ENCODE measurements around the gene USP46.

USP46 gene

GRCh38 chr4:52638717-52639116 lies 20.4 kb downstream of the USP46 start:
- Histone ChIP-seq H3K9ac (ENCODE audit: low read length) (no peak overlapping the region), H4K91ac (ENCODE audit: low read depth, low read length) (no peak overlapping the region), H3K27me3 (ENCODE audit: insufficient read depth, low read length) (no peaks in the 10 kb centered on the region)

DNA sequence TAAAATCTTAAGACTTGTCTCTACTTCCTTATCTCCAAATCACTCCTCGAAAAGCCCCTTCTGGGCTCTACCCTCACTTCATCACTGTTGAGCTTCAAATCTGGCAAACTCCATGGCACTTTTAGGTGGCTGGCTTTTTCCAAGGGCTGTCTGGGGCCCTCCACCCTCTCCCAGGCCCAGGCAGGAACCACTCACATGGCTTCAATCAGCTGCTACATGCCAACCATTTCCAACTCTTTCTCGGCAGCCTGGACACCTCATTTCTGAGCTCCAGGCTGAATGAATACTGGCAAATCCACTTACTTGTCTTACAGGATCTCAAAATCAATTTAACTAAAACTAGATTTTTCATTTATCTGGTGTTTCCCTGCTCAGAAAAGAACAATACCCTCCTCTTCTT lies 22.0 kb downstream of the USP46 start:
- H2AK5ac ChIP-seq (ENCODE audit: low read length) = no peak overlapping the region

More at GRCh38 chr4:52638717-52639116, 20.4 kb downstream of the USP46 start:
- Histone ChIP-seq H2AK5ac (ENCODE audit: low read length) (no peak overlapping the region), H3K79me2 (ENCODE audit: control insufficient read depth, insufficient read depth, low read length, poor library complexity) (peaks cover 3% of the 10 kb centered on the region), H3K14ac (ENCODE audit: low read length) (no peak overlapping the region), H3K79me1 (ENCODE audit: low read length) (no peaks in the 10 kb centered on the region), H2BK12ac (ENCODE audit: low read length) (no peak overlapping the region), H3K4me1 (ENCODE audit: control insufficient read depth in 1 of 2, insufficient read depth in 2 of 2, low read length in 2 of 2) (peaks cover 0 to 1% of the 10 kb centered on the region in 2 experiments), H2AFZ (ENCODE audit: insufficient read depth, low read length, poor library complexity) (no peak overlapping the region), H3K27ac (ENCODE audit: low read depth, low read length) (no peak overlapping the region), H3K4me2 (ENCODE audit: low read length) (no peak overlapping the region), H3K4ac (ENCODE audit: low read depth, low read length) (no peak overlapping the region), H3K9me3 (ENCODE audit: insufficient read depth, low read depth, low read length) (no peaks in the 10 kb centered on the region), H4K8ac (ENCODE audit: low read depth, low read length) (no peak overlapping the region), H3K23ac (ENCODE audit: low read length) (no peak overlapping the region), H2BK5ac (ENCODE audit: low read depth, low read length, poor library complexity) (no peak overlapping the region), H4K12ac (ENCODE audit: low read depth, low read length) (no peak overlapping the region), H2BK120ac (ENCODE audit: insufficient read depth, low read length, poor library complexity) (no peak overlapping the region), H3K18ac (ENCODE audit: low read length) (peak overlapping the region; percentile 61), H3K36me3 (ENCODE audit: control insufficient read depth in 1 of 2, insufficient read depth in 2 of 2, low read length in 2 of 2) (peaks cover 0 to 4% of the 10 kb centered on the region in 2 experiments), H3K4me3 (ENCODE audit: low read depth, low read length) (no peak overlapping the region)
- no CpG with 5 or more reads among the region's 4 CpGs for WGBS (ENCODE audit: extremely low coverage, insufficient coverage, insufficient read length)
- no peak for DNase-seq

GRCh38 chr4:52635560-52635959 lies 23.5 kb downstream of the USP46 start:
- no peak overlapping the region for H4K8ac ChIP-seq (ENCODE audit: low read depth, low read length)
- peaks cover 0 to 2% of the 10 kb centered on the region in 2 experiments for H3K4me1 ChIP-seq (ENCODE audit: control insufficient read depth in 1 of 2, insufficient read depth in 2 of 2, low read length in 2 of 2)
- H3K27ac ChIP-seq (ENCODE audit: low read depth, low read length) = no peak overlapping the region
- no peaks in the 10 kb centered on the region for H3K9me3 ChIP-seq (ENCODE audit: insufficient read depth, low read depth, low read length)
- H3K4ac ChIP-seq (ENCODE audit: low read depth, low read length) = no peak overlapping the region
- DNase-seq = no peak
- H3K4me3 ChIP-seq (ENCODE audit: low read depth, low read length) = no peak overlapping the region
- no peak overlapping the region for H2AK5ac ChIP-seq (ENCODE audit: low read length)
- no peak overlapping the region for H4K12ac ChIP-seq (ENCODE audit: low read depth, low read length)
- peaks cover 3% of the 10 kb centered on the region for H3K79me2 ChIP-seq (ENCODE audit: control insufficient read depth, insufficient read depth, low read length, poor library complexity)
- no CpG with 5 or more reads among the region's 1 CpG for WGBS (ENCODE audit: extremely low coverage, insufficient coverage, insufficient read length)
- no peak overlapping the region for H2BK5ac ChIP-seq (ENCODE audit: low read depth, low read length, poor library complexity)
- H2AFZ ChIP-seq (ENCODE audit: insufficient read depth, low read length, poor library complexity) = no peak overlapping the region
- no peak overlapping the region for H2BK120ac ChIP-seq (ENCODE audit: insufficient read depth, low read length, poor library complexity)
- H4K91ac ChIP-seq (ENCODE audit: low read depth, low read length) = no peak overlapping the region
- no peak overlapping the region for H3K14ac ChIP-seq (ENCODE audit: low read length)
- no peak overlapping the region for H3K23ac ChIP-seq (ENCODE audit: low read length)
- no peak overlapping the region for H3K9ac ChIP-seq (ENCODE audit: low read length)
- H3K79me1 ChIP-seq (ENCODE audit: low read length) = no peaks in the 10 kb centered on the region
- H3K4me2 ChIP-seq (ENCODE audit: low read length) = no peak overlapping the region
- no peaks in the 10 kb centered on the region for H3K27me3 ChIP-seq (ENCODE audit: insufficient read depth, low read length)
- H3K36me3 ChIP-seq (ENCODE audit: control insufficient read depth in 1 of 2, insufficient read depth in 2 of 2, low read length in 2 of 2) = peaks cover 0 to 4% of the 10 kb centered on the region in 2 experiments
- H3K18ac ChIP-seq (ENCODE audit: low read length) = no peak overlapping the region
- H2BK12ac ChIP-seq (ENCODE audit: low read length) = no peak overlapping the region

More for the DNA sequence above, 22.0 kb downstream of the USP46 start:
- H2BK5ac ChIP-seq (ENCODE audit: low read depth, low read length, poor library complexity) = no peak overlapping the region
- no peaks in the 10 kb centered on the region for H3K27me3 ChIP-seq (ENCODE audit: insufficient read depth, low read length)
- H3K4me3 ChIP-seq (ENCODE audit: low read depth, low read length) = no peak overlapping the region
- no peak overlapping the region for H2BK120ac ChIP-seq (ENCODE audit: insufficient read depth, low read length, poor library complexity)
- no peak overlapping the region for H3K4me2 ChIP-seq (ENCODE audit: low read length)
- no peak overlapping the region for H3K18ac ChIP-seq (ENCODE audit: low read length)
- no peak overlapping the region for H2AFZ ChIP-seq (ENCODE audit: insufficient read depth, low read length, poor library complexity)
- peaks cover 0 to 2% of the 10 kb centered on the region in 2 experiments for H3K4me1 ChIP-seq (ENCODE audit: control insufficient read depth in 1 of 2, insufficient read depth in 2 of 2, low read length in 2 of 2)
- H3K9me3 ChIP-seq (ENCODE audit: insufficient read depth, low read depth, low read length) = no peaks in the 10 kb centered on the region
- no peak overlapping the region for H3K14ac ChIP-seq (ENCODE audit: low read length)
- H2BK12ac ChIP-seq (ENCODE audit: low read length) = no peak overlapping the region
- H3K4ac ChIP-seq (ENCODE audit: low read depth, low read length) = no peak overlapping the region
- H4K8ac ChIP-seq (ENCODE audit: low read depth, low read length) = no peak overlapping the region
- H3K79me1 ChIP-seq (ENCODE audit: low read length) = no peaks in the 10 kb centered on the region
- H4K91ac ChIP-seq (ENCODE audit: low read depth, low read length) = no peak overlapping the region
- DNase-seq = no peak
- no peak overlapping the region for H3K27ac ChIP-seq (ENCODE audit: low read depth, low read length)
- H3K23ac ChIP-seq (ENCODE audit: low read length) = no peak overlapping the region
- no CpG with 5 or more reads among the region's 2 CpGs for WGBS (ENCODE audit: extremely low coverage, insufficient coverage, insufficient read length)
- no peak overlapping the region for H3K9ac ChIP-seq (ENCODE audit: low read length)
- H4K12ac ChIP-seq (ENCODE audit: low read depth, low read length) = no peak overlapping the region
- peaks cover 3% of the 10 kb centered on the region for H3K79me2 ChIP-seq (ENCODE audit: control insufficient read depth, insufficient read depth, low read length, poor library complexity)
- H3K36me3 ChIP-seq (ENCODE audit: control insufficient read depth in 1 of 2, insufficient read depth in 2 of 2, low read length in 2 of 2) = peaks cover 0 to 4% of the 10 kb centered on the region in 2 experiments

- Histone ChIP-seq H3K27me3 (ENCODE audit: insufficient read depth, low read length) (no peaks in the 10 kb centered on the region), H3K4ac (ENCODE audit: low read depth, low read length) (no peak overlapping the region), H3K9me3 (ENCODE audit: insufficient read depth, low read depth, low read length) (no peaks in the 10 kb centered on the region), H3K36me3 (ENCODE audit: control insufficient read depth in 1 of 2, insufficient read depth in 2 of 2, low read length in 2 of 2) (peaks cover 0 to 4% of the 10 kb centered on the region in 2 experiments), H3K79me1 (ENCODE audit: low read length) (no peaks in the 10 kb centered on the region), H3K79me2 (ENCODE audit: control insufficient read depth, insufficient read depth, low read length, poor library complexity) (peaks cover 3% of the 10 kb centered on the region), H2BK12ac (ENCODE audit: low read length) (no peak overlapping the region), H4K91ac (ENCODE audit: low read depth, low read length) (no peak overlapping the region), H2BK120ac (ENCODE audit: insufficient read depth, low read length, poor library complexity) (no peak overlapping the region), H3K4me2 (ENCODE audit: low read length) (no peak overlapping the region), H3K9ac (ENCODE audit: low read length) (no peak overlapping the region), H3K23ac (ENCODE audit: low read length) (no peak overlapping the region), H2AFZ (ENCODE audit: insufficient read depth, low read length, poor library complexity) (no peak overlapping the region), H2AK5ac (ENCODE audit: low read length) (no peak overlapping the region), H4K12ac (ENCODE audit: low read depth, low read length) (no peak overlapping the region), H3K4me1 (ENCODE audit: control insufficient read depth in 1 of 2, insufficient read depth in 2 of 2, low read length in 2 of 2) (peaks cover 0 to 2% of the 10 kb centered on the region in 2 experiments), H3K14ac (ENCODE audit: low read length) (no peak overlapping the region), H3K27ac (ENCODE audit: low read depth, low read length) (no peak overlapping the region), H4K8ac (ENCODE audit: low read depth, low read length) (no peak overlapping the region), H3K18ac (ENCODE audit: low read length) (no peak overlapping the region), H2BK5ac (ENCODE audit: low read depth, low read length, poor library complexity) (no peak overlapping the region), H3K4me3 (ENCODE audit: low read depth, low read length) (no peak overlapping the region)
- no CpG with 5 or more reads among the region's 4 CpGs for WGBS (ENCODE audit: extremely low coverage, insufficient coverage, insufficient read length)
- no peak for DNase-seq
These were observed 24.0 kb downstream of the USP46 start for GRCh38 chr4:52635130-52635529.
